ENCODE data around the gene GPR137.
"Not testable (repeated sequence)": the region's sequence is repeated elsewhere in the genome, so short reads cannot be mapped to it uniquely, and the experiment has no call there.

Gene GPR137

DNA sequence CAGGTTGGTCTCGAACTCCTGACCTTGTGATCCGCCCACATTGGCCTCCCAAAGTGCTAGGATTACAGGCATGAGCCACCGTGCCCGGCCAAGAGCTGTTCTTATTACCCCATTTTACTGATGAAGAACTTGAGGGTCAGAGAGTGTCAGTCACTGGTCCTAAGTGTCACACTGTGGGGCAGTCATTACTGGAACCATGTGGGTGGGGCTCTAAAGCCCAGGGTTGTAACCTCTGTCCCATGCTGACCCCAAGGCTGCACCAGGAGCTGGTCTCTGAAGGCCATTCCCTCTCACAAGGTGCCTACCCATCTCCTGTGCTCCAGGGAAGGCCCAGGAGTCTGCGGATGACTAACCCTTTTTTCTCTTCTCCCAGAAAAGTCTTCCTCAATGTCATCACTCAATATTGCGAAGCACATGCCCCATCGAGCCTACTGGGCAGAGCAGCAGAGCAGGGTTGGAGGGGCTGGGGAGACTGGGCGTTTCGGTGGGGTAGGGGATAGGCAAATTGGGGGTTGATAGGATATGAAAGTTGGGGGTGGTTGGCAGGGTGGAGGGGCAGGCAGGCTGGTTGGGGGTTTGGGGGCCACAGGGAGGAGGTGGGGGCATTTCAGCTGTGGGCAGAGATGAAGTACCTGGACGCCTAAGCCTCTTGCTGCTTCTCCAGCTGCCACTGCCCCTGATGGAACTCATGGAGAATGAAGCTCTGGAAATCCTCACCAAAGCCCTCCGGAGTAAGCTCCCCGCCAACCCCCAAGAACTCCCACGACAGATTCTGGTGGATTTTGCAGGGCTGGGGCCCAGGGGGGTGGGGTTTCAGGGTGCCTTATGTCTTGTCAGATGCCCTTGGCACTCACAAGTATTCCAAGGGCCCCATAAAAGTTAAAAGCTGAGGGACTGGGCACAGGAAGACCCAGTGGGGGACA lies 17.7 kb downstream of the GPR137 start:
- Histone ChIP-seq H3K36me3 (ENCODE audit: control insufficient read depth in 5 of 5, insufficient read depth in 5 of 5, low read length in 5 of 5) (peaks cover 0 to 8% (median 3%) of the 10 kb centered on the region in 5 donors), H3K4me1 (ENCODE audit: control insufficient read depth in 5 of 5, insufficient read depth in 5 of 5, low read length in 5 of 5) (peaks cover 2 to 58% (median 49%) of the 10 kb centered on the region in 5 donors), H3K27ac (ENCODE audit: low read depth, low read length) (no peak overlapping the region), H3K9me3 (ENCODE audit: control insufficient read depth in 5 of 5, low read length in 5 of 5) (no peaks in the 10 kb centered on the region), H3K4me3 (ENCODE audit: low read depth in 1 of 5, low read length in 5 of 5) (peak overlapping the region in 1 of 5 donors; percentile 75), H3K27me3 (ENCODE audit: control insufficient read depth in 5 of 5, insufficient read depth in 4 of 5, low read length in 5 of 5) (peaks cover under 1 to 13% (median 10%) of the 10 kb centered on the region in 5 donors), H3K9ac (ENCODE audit: low read length in 5 of 5) (peak overlapping the region in 1 of 5 donors; percentile 65)

DNA sequence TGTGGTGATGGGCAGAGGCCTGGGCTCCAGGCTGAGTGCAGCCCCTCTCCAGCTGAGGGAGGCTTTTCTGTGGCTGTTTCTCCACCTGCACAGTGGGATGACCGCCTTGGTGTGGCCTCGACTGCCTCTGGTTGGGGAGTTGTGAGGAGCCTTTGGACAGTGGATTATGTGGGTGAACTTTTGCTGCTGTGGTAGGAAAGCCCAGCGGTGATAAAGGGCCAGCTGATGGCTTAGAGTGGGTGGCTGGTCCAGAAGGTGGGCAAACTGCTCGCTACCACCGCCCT lies 18.3 kb downstream of the GPR137 start:
- Histone ChIP-seq H3K4me3 (ENCODE audit: low read depth in 1 of 5, low read length in 5 of 5) (peak overlapping the region; percentile 67 to 76 (median 75)), H3K9me3 (ENCODE audit: control insufficient read depth in 5 of 5, low read length in 5 of 5) (no peaks in the 10 kb centered on the region), H3K27ac (ENCODE audit: low read depth, low read length) (peak overlapping the region; percentile 89), H3K27me3 (ENCODE audit: control insufficient read depth in 5 of 5, insufficient read depth in 4 of 5, low read length in 5 of 5) (peaks cover 0 to 13% (median 8%) of the 10 kb centered on the region in 5 donors), H3K4me1 (ENCODE audit: control insufficient read depth in 5 of 5, insufficient read depth in 5 of 5, low read length in 5 of 5) (peaks cover 2 to 56% (median 48%) of the 10 kb centered on the region in 5 donors), H3K36me3 (ENCODE audit: control insufficient read depth in 5 of 5, insufficient read depth in 5 of 5, low read length in 5 of 5) (peaks cover 0 to 8% (median 3%) of the 10 kb centered on the region in 5 donors), H3K9ac (ENCODE audit: low read length in 5 of 5) (peak overlapping the region in 2 of 5 donors; percentile 65 to 74)

DNA sequence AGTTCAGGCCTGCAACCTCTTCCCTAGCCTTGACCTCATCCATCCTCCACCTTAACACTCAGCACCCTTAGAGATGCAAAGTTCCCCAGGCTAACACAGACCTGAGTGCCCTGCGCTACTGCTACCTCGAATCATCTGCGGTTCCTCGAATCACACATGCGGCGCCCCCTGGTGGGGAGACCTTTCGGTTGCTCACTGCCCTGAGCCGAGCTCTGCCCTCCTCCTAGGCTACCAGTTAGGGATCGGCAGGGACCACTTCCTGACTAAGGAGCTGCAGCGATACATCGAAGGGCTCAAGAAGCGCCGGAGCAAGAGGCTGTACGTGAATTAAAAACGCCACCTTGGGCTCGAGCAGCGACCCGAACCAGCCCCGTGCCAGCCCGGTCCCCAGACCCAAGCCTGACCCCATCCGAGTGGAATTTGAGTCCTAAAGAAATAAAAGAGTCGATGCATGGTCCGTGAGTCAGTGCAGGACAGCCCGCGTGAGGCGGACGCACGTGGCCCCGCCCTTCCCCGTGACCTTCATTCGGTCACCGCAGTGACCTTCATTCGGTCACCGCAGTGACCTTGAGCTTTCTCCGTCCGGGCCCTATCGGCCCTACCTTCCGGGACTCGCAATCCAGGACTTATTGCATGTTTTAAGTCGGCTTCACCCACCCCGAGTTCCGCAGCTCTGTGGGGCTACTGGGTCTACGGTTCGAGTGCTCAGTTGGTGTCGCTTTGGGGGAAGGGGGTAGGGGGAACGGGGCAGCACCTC lies 18.8 kb downstream of the GPR137 start:
- peaks cover 2 to 50% (median 43%) of the 10 kb centered on the region in 5 donors for H3K4me1 ChIP-seq (ENCODE audit: control insufficient read depth in 5 of 5, insufficient read depth in 5 of 5, low read length in 5 of 5)
- H3K9ac ChIP-seq (ENCODE audit: low read length in 5 of 5), result peak overlapping the region in 4 of 5 donors; percentile 60 to 78 (median 70)
- peak overlapping the region; percentile 89 for H3K27ac ChIP-seq (ENCODE audit: low read depth, low read length)
- H3K9me3 ChIP-seq (ENCODE audit: control insufficient read depth in 5 of 5, low read length in 5 of 5), result no peaks in the 10 kb centered on the region
- peaks cover 0 to 8% (median 3%) of the 10 kb centered on the region in 5 donors for H3K36me3 ChIP-seq (ENCODE audit: control insufficient read depth in 5 of 5, insufficient read depth in 5 of 5, low read length in 5 of 5)
- peaks cover 0 to 13% (median 8%) of the 10 kb centered on the region in 5 donors for H3K27me3 ChIP-seq (ENCODE audit: control insufficient read depth in 5 of 5, insufficient read depth in 4 of 5, low read length in 5 of 5)
- peak overlapping the region; percentile 67 to 76 (median 75) for H3K4me3 ChIP-seq (ENCODE audit: low read depth in 1 of 5, low read length in 5 of 5)

DNA sequence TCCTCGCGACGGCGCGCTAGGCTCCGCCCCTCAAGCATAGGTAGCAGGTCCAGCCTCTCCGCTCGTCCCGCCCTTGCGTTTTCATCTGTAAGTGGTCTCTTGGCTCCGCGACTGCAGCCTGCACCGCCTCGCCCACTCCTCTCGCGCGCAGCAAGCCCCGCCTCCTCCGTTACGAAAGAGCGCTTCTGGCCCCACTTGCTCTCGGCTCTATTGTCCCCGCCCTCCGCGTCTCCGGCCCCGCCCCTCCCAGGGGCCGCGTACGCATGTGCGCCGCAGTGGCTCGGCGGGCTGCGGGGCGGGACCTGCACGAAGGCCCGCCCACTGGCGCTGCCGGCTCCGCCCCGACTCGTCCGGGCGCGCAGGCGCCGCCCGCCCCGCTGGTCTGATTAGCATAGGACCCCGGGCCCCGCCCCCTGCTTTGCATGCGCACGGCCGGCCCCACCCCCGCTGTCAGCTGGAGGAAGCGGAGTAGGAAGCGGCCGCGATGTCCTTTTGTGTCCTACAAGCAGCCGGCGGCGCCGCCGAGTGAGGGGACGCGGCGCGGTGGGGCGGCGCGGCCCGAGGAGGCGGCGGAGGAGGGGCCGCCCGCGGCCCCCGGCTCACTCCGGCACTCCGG lies 19.5 kb downstream of the GPR137 start, which contains the start of gene ESRRA:
TSS of gene ESRRA (plus strand) at position 450 of the 616 bp plus-strand sequence. CDS start 1,656 bp downstream, outside the sequence.
- peak within 1 kb of the TSS; percentile 26 to 83 (median 78) for H3K9ac ChIP-seq (ENCODE audit: low read length in 5 of 5)
- peak within 1 kb of the TSS; percentile 72 to 80 (median 76) for H3K4me3 ChIP-seq (ENCODE audit: low read depth in 1 of 5, low read length in 5 of 5)
- H3K27me3 ChIP-seq (ENCODE audit: control insufficient read depth in 5 of 5, insufficient read depth in 4 of 5, low read length in 5 of 5), result peaks cover 0 to 7% (median 3%) of the 10 kb centered on the region in 5 donors
- H3K27ac ChIP-seq (ENCODE audit: low read depth, low read length), result peak within 1 kb of the TSS; percentile 89
- no peaks in the 10 kb centered on the region for H3K9me3 ChIP-seq (ENCODE audit: control insufficient read depth in 5 of 5, low read length in 5 of 5)
- peaks cover 2 to 43% (median 36%) of the 10 kb centered on the region in 5 donors for H3K4me1 ChIP-seq (ENCODE audit: control insufficient read depth in 5 of 5, insufficient read depth in 5 of 5, low read length in 5 of 5)
- H3K36me3 ChIP-seq (ENCODE audit: control insufficient read depth in 5 of 5, insufficient read depth in 5 of 5, low read length in 5 of 5), result peaks cover 0 to 8% (median 3%) of the 10 kb centered on the region in 5 donors

DNA sequence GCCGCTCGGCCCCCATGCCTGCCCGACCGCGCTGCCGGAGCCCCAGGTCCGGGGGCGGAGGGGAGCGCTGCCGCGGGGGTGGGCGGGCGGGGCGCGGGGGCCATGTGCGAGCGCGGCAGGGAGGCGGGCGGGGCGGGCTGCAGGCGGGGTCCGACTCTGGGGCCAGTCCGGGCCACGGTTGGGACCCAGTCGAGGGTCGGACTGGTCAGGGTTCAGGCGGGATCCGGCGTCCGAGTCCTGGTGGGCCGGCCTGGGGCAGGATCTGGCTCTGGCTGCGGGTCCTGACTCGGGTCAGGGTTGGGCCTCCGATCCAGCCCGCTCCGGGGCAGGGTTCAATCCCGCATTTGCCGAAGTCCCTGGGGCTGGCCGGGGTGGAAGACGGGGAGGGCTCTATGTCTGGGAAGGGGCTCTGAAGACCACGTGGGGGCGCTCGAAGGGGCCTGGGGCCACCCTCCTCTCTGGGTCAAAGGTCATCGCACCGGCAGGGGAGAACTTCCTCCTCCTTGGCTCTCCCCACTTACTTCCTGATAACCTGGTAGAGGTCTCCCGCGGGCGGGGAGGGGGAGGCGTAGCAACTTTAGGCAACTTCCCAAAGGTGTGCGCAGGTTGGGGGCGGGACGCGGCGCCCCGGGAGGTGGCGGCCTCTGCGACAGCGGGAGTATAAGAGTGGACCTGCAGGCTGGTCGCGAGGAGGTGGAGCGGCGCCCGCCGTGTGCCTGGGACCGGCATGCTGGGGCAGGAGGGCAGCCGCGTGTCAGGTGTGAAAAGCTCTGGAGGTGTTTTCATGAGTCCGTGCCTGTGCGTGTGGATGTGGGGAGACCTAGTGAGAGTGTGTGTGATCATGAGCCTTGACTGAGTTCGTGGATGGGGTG lies 20.3 kb downstream of the GPR137 start:
- H3K4me1 ChIP-seq (ENCODE audit: control insufficient read depth in 5 of 5, insufficient read depth in 5 of 5, low read length in 5 of 5), result peaks cover 2 to 36% (median 29%) of the 10 kb centered on the region in 5 donors
- H3K27ac ChIP-seq (ENCODE audit: low read depth, low read length), result peak overlapping the region; percentile 75
- no peaks in the 10 kb centered on the region for H3K9me3 ChIP-seq (ENCODE audit: control insufficient read depth in 5 of 5, low read length in 5 of 5)

DNA sequence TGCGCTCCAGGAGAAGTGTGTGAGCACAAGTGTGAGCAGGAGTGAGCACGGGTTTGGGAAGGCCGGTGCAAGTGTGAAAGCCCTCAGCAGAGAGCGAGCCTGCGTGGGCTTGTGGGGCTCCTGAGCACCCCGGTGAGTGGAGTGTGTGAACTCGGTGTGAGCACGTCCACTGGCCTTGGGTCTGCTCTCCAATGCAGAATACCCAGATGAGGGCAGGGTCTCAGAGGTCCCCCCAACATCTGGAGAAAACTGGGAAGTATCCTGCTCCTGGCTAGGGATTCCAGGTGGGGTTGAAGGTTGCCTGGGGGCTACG lies 20.9 kb downstream of the GPR137 start:
- peaks cover 2 to 31% (median 28%) of the 10 kb centered on the region in 5 donors for H3K4me1 ChIP-seq (ENCODE audit: control insufficient read depth in 5 of 5, insufficient read depth in 5 of 5, low read length in 5 of 5)
- H3K27ac ChIP-seq (ENCODE audit: low read depth, low read length), result peak overlapping the region; percentile 75
- H3K9me3 ChIP-seq (ENCODE audit: control insufficient read depth in 5 of 5, low read length in 5 of 5), result no peaks in the 10 kb centered on the region
- H3K27me3 ChIP-seq (ENCODE audit: control insufficient read depth in 5 of 5, insufficient read depth in 4 of 5, low read length in 5 of 5), result no peaks in the 10 kb centered on the region
- peaks cover 0 to 8% (median 3%) of the 10 kb centered on the region in 5 donors for H3K36me3 ChIP-seq (ENCODE audit: control insufficient read depth in 5 of 5, insufficient read depth in 5 of 5, low read length in 5 of 5)
- peak overlapping the region; percentile 26 to 83 (median 78) for H3K9ac ChIP-seq (ENCODE audit: low read length in 5 of 5)
- peak overlapping the region; percentile 70 to 80 (median 71) for H3K4me3 ChIP-seq (ENCODE audit: low read depth in 1 of 5, low read length in 5 of 5)

More for the DNA sequence above, 20.3 kb downstream of the GPR137 start:
- Histone ChIP-seq H3K36me3 (ENCODE audit: control insufficient read depth in 5 of 5, insufficient read depth in 5 of 5, low read length in 5 of 5) (peaks cover 0 to 8% (median 3%) of the 10 kb centered on the region in 5 donors), H3K27me3 (ENCODE audit: control insufficient read depth in 5 of 5, insufficient read depth in 4 of 5, low read length in 5 of 5) (no peaks in the 10 kb centered on the region), H3K4me3 (ENCODE audit: low read depth in 1 of 5, low read length in 5 of 5) (peak overlapping the region; percentile 70 to 80 (median 71)), H3K9ac (ENCODE audit: low read length in 5 of 5) (peak overlapping the region; percentile 26 to 83 (median 78))

DNA sequence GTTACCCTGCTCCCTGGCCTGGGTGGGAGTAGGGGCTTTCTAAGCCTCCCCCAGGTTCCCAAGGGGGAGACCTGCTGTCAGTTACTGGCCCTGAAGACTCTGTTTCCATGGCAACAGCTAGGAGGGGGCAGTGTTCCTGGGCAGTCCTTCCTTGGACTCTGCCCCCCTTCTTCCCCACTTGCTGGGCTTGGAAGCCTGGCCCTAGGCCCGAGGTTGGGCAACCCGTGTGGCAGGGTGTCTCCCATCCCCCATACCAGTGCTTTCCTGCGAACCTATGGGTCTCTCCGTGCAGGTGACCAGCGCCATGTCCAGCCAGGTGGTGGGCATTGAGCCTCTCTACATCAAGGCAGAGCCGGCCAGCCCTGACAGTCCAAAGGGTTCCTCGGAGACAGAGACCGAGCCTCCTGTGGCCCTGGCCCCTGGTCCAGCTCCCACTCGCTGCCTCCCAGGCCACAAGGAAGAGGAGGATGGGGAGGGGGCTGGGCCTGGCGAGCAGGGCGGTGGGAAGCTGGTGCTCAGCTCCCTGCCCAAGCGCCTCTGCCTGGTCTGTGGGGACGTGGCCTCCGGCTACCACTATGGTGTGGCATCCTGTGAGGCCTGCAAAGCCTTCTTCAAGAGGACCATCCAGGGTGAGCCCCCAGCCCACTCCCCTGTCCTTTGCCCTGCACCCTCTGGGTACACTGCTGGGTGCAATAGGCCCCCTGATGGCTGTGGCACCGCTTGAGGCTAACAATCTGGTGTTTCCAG lies 21.4 kb downstream of the GPR137 start:
- Histone ChIP-seq H3K4me1 (ENCODE audit: control insufficient read depth in 5 of 5, insufficient read depth in 5 of 5, low read length in 5 of 5) (peaks cover 2 to 31% (median 28%) of the 10 kb centered on the region in 5 donors), H3K9ac (ENCODE audit: low read length in 5 of 5) (peak overlapping the region in 4 of 5 donors; percentile 55 to 83 (median 80)), H3K9me3 (ENCODE audit: control insufficient read depth in 5 of 5, low read length in 5 of 5) (no peaks in the 10 kb centered on the region), H3K4me3 (ENCODE audit: low read depth in 1 of 5, low read length in 5 of 5) (peak overlapping the region; percentile 11 to 80 (median 70)), H3K27ac (ENCODE audit: low read depth, low read length) (peak overlapping the region; percentile 75), H3K27me3 (ENCODE audit: control insufficient read depth in 5 of 5, insufficient read depth in 4 of 5, low read length in 5 of 5) (no peaks in the 10 kb centered on the region), H3K36me3 (ENCODE audit: control insufficient read depth in 5 of 5, insufficient read depth in 5 of 5, low read length in 5 of 5) (peaks cover 0 to 8% (median 3%) of the 10 kb centered on the region in 5 donors)

DNA sequence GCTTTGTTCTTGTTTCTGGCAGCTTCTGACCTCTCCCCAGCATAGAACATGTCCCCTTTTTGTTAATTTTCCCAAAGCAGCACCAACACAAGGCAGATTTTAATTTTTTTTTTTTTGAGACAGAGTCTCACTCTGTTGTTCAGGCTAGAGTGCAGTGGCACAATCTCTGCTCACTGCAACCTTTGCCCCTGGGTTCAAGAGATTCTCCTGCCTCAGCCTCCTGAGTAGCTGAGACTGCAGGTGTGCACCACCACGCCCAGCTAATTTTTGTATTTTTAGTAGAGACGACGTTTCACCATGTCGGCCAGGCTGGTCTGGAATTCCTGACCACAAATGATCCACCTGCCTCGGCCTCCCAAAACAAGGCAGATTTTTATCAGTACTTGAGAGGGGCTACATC lies 22.1 kb downstream of the GPR137 start:
- Histone ChIP-seq H3K27ac (ENCODE audit: low read depth, low read length) (peak overlapping the region; percentile 75), H3K4me1 (ENCODE audit: control insufficient read depth in 5 of 5, insufficient read depth in 5 of 5, low read length in 5 of 5) (peaks cover 2 to 36% (median 28%) of the 10 kb centered on the region in 5 donors)
- H3K9ac ChIP-seq (ENCODE audit: low read length in 5 of 5); H3K27me3 ChIP-seq (ENCODE audit: control insufficient read depth in 5 of 5, insufficient read depth in 4 of 5, low read length in 5 of 5); H3K36me3 ChIP-seq (ENCODE audit: control insufficient read depth in 5 of 5, insufficient read depth in 5 of 5, low read length in 5 of 5); H3K4me3 ChIP-seq (ENCODE audit: low read depth in 1 of 5, low read length in 5 of 5); H3K9me3 ChIP-seq (ENCODE audit: control insufficient read depth in 5 of 5, low read length in 5 of 5): not testable (repeated sequence)

Measured in subcutaneous abdominal adipose tissue (tissue), 5 donors.